Testis (tissue), 2 donors: Measurements from ENCODE around the gene LRRC4C.

Experiments used
- CTCF ChIP-seq, 3 experiments: fragments of 450-650 bp in 2 of 3; fragments of 200-600 bp in 1 of 3; sonication (generic) in 1 of 3; IDR thresholded peaks; one replicate each; pipeline ENCODE4 v1.5.1; 2016 to 2019; ENCODE audit warnings: antibody characterized with exemption in 3 of 3, mild to moderate bottlenecking in 2 of 3, moderate library complexity in 1 of 3
- POLR2A ChIP-seq: fragments of 450-650 bp; IDR thresholded peaks from one replicate; pipeline ENCODE4 v1.6.1; 2017; ENCODE audit warnings: antibody characterized with exemption, mild to moderate bottlenecking, moderate library complexity

- TF ChIP-seq CTCF (IDR thresholded peaks at IDR 0.05) (no peak), POLR2A (no peak)
Measured at GRCh38 chr11:40435344-40435743, 1024.1 kb downstream of the LRRC4C start.
